ENCODE data around the gene BEND3. TPM values are rescaled to one million over a fixed set of nuclear protein-coding genes. Genes with fewer than 3 reads are reported as not detected.

Gene BEND3
- total and polyA plus RNA-seq, 11 donors: 0.30 to 2.0 (median 1.3) TPM

GRCh38 chr6:107110200-107110599, 5.1 kb downstream of the BEND3 start:
- 83 to 95% (median 91%) methylated on average over 1 of the region's 1 CpG for WGBS, 4 donors
- H3K9me3 ChIP-seq: no peaks in the 10 kb centered on the region
- no peak overlapping the region for H3K4me3 ChIP-seq
- TF ChIP-seq POLR2A (IDR thresholded peaks at IDR 0.05) (no peak), CTCF (IDR thresholded peaks at IDR 0.05) (no peak)
- H3K36me3 ChIP-seq: no peaks in the 10 kb centered on the region
- intact Hi-C loops (cut with DNase I): loop anchor here in 7 of 10 donors (5.0 to 10.0 kb wide), 3 partner anchors 83 to 345 kb away; partner anchors contain the start of genes MTRES1 (in 5 of the 7) and PDSS2 (in 2 of the 7)
- ATAC-seq (no peak), DNase-seq (no peak)
- H3K4me1 ChIP-seq: peaks cover 0 to 11% (median 7%) of the 10 kb centered on the region in 12 donors
- no peak overlapping the region for H3K27ac ChIP-seq
- H3K27me3 ChIP-seq: no peaks in the 10 kb centered on the region

GRCh38 chr6:107108201-107108890, 7.0 kb downstream of the BEND3 start:
- Histone ChIP-seq H3K9me3 (no peaks in the 10 kb centered on the region), H3K27ac (peak overlapping the region in 1 of 12 donors; percentile 37), H3K36me3 (no peaks in the 10 kb centered on the region), H3K4me1 (peaks cover 0 to 3% (median 0%) of the 10 kb centered on the region in 12 donors), H3K27me3 (no peaks in the 10 kb centered on the region), H3K4me3 (no peak overlapping the region)
- intact Hi-C loops (cut with DNase I): no loop called here
- WGBS, 4 donors: 86 to 91% (median 90%) methylated on average over 17 of the region's 17 CpGs
- TF ChIP-seq CTCF (IDR thresholded peaks at IDR 0.05): no peak
- TF ChIP-seq POLR2A (IDR thresholded peaks at IDR 0.05): no peak
- no peak for DNase-seq
- ATAC-seq: no peak

GRCh38 chr6:107107791-107108190, 7.5 kb downstream of the BEND3 start:
- TF ChIP-seq CTCF (IDR thresholded peaks at IDR 0.05) (no peak), POLR2A (IDR thresholded peaks at IDR 0.05) (no peak)
- DNase-seq (no peak), ATAC-seq (no peak)
- Histone ChIP-seq H3K36me3 (no peaks in the 10 kb centered on the region), H3K4me1 (peaks cover 0 to 3% (median 0%) of the 10 kb centered on the region in 12 donors), H3K27ac (no peak overlapping the region), H3K9me3 (no peaks in the 10 kb centered on the region), H3K27me3 (no peaks in the 10 kb centered on the region), H3K4me3 (no peak overlapping the region)
- 77 to 85% (median 82%) methylated on average over 4 of the region's 4 CpGs for WGBS, 4 donors
- intact Hi-C loops (cut with DNase I): no loop called here

- Histone ChIP-seq H3K27ac (no peak overlapping the region), H3K4me1 (peaks cover 0 to 10% (median under 1%) of the 10 kb centered on the region in 12 donors), H3K9me3 (no peaks in the 10 kb centered on the region), H3K36me3 (no peaks in the 10 kb centered on the region), H3K4me3 (no peak overlapping the region), H3K27me3 (no peaks in the 10 kb centered on the region)
- intact Hi-C loops (cut with DNase I): no loop called here
- no peak for ATAC-seq
- WGBS, 4 donors: 72 to 82% (median 80%) methylated on average over 3 of the region's 3 CpGs
- no peak for TF ChIP-seq POLR2A (IDR thresholded peaks at IDR 0.05)
- no peak for DNase-seq
Measured at GRCh38 chr6:107106165-107106564, 9.2 kb downstream of the BEND3 start.
